Progenitor cell of endocrine pancreas (in vitro differentiated cells): ENCODE results near the gene DNAH9. TPM values are rescaled to one million over a fixed set of nuclear protein-coding genes. Genes with fewer than 3 reads are reported as not detected.

Source experiments
- DNase-seq: peaks from one replicate; pipeline ENCODE4 v3.0.0; 2021; ENCODE audit warnings: low spot score; ENCODE audit not compliant: unreplicated experiment
- H3K27ac Mint-ChIP-seq: 2 replicates; pipeline ENCODE4 v1.8.0; 2021; ENCODE audit warnings: mild to moderate bottlenecking, moderate library complexity, mixed read lengths
- H3K27me3 Mint-ChIP-seq: 2 replicates; pipeline ENCODE4 v1.8.0; 2021; ENCODE audit warnings: mixed read lengths
- H3K36me3 Mint-ChIP-seq: 2 replicates; pipeline ENCODE4 v1.8.0; 2022; ENCODE audit warnings: mixed read lengths; ENCODE audit not compliant: insufficient read depth
- H3K4me1 Mint-ChIP-seq: 2 replicates; pipeline ENCODE4 v1.8.0; 2021; ENCODE audit warnings: low read depth, mixed read lengths
- H3K4me3 Mint-ChIP-seq: 2 replicates; pipeline ENCODE4 v1.8.0; 2021; ENCODE audit warnings: low read depth, mild to moderate bottlenecking, moderate library complexity, mixed read lengths
- H3K9me3 Mint-ChIP-seq: 2 replicates; pipeline ENCODE4 v1.8.0; 2021; ENCODE audit warnings: low read depth, mixed read lengths
- CTCF ChIP-seq: fragments of 200-600 bp; sonication (generic); IDR thresholded peaks from one replicate; pipeline ENCODE4 v1.5.0; 2021; ENCODE audit warnings: antibody characterized with exemption, mild to moderate bottlenecking; ENCODE audit not compliant: unreplicated experiment
- total RNA-seq: library from RNA; stranded (reverse); gene quantifications from 2 replicates; pipeline ENCODE4 v1.2.1, GENCODE V29; 2021

DNAH9 gene
- total RNA-seq, 1 donor from 2014 or later = 1.5 TPM

GRCh38 chr17:11738151-11738550 is 139.9 kb downstream of the DNAH9 start:
- peaks cover 18% of the 10 kb centered on the region for H3K27me3 Mint-ChIP-seq
- H3K4me3 Mint-ChIP-seq = no peak overlapping the region
- H3K27ac Mint-ChIP-seq = no peak overlapping the region
- no peaks in the 10 kb centered on the region for H3K9me3 Mint-ChIP-seq
- no peaks in the 10 kb centered on the region for H3K36me3 Mint-ChIP-seq
- TF ChIP-seq CTCF = no peak
- no peak for DNase-seq
- H3K4me1 Mint-ChIP-seq = peaks cover 2% of the 10 kb centered on the region

DNA sequence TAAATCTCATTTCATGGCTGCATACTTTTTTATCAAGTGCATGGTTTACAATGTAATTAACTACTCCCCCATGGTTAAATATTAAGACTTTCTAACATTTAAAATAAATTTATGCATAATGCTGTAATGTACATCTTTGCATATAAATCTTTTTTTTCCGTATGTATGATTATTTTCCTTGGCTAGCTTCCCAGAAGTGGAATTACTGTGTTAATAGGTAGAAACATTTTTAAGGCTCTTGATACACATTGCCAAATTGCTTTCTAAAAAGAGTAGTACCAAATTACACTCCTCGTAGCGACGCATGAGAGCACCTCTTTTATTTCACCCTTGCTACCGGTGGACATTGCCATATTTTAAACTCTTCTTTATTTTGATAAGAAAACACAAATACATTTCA is 141.1 kb downstream of the DNAH9 start:
- TF ChIP-seq CTCF = no peak
- no peak for DNase-seq
- H3K27me3 Mint-ChIP-seq = peaks cover 26% of the 10 kb centered on the region
- peaks cover 2% of the 10 kb centered on the region for H3K4me1 Mint-ChIP-seq
- no peak overlapping the region for H3K4me3 Mint-ChIP-seq
- no peaks in the 10 kb centered on the region for H3K36me3 Mint-ChIP-seq
- H3K9me3 Mint-ChIP-seq = no peaks in the 10 kb centered on the region
- no peak overlapping the region for H3K27ac Mint-ChIP-seq

- Mint-ChIP-seq H3K36me3 (no peaks in the 10 kb centered on the region), H3K27ac (no peak overlapping the region), H3K27me3 (peaks cover 30% of the 10 kb centered on the region), H3K9me3 (no peaks in the 10 kb centered on the region), H3K4me3 (no peak overlapping the region), H3K4me1 (peaks cover 2% of the 10 kb centered on the region)
- TF ChIP-seq CTCF = no peak
- DNase-seq = no peak
Measured at GRCh38 chr17:11739848-11740247, 141.6 kb downstream of the DNAH9 start.

- TF ChIP-seq CTCF = peak; percentile 22
- Mint-ChIP-seq H3K4me3 (no peak overlapping the region), H3K27me3 (peaks cover 47% of the 10 kb centered on the region), H3K9me3 (peaks cover 5% of the 10 kb centered on the region), H3K36me3 (no peaks in the 10 kb centered on the region), H3K4me1 (peaks cover 2% of the 10 kb centered on the region), H3K27ac (no peak overlapping the region)
- DNase-seq = no peak
Measured at GRCh38 chr17:11742886-11743285, 144.6 kb downstream of the DNAH9 start.

GRCh38 chr17:11744696-11745095 is 146.4 kb downstream of the DNAH9 start:
- TF ChIP-seq CTCF = no peak
- peaks cover 5% of the 10 kb centered on the region for H3K9me3 Mint-ChIP-seq
- no peak for DNase-seq
- no peaks in the 10 kb centered on the region for H3K36me3 Mint-ChIP-seq
- no peak overlapping the region for H3K27ac Mint-ChIP-seq
- peaks cover 47% of the 10 kb centered on the region for H3K27me3 Mint-ChIP-seq
- H3K4me3 Mint-ChIP-seq = no peak overlapping the region
- peaks cover 1% of the 10 kb centered on the region for H3K4me1 Mint-ChIP-seq
